Measurements from ENCODE around the gene TMEM255B.

TMEM255B gene

GRCh38 chr13:113767366-113767765 lies 8.3 kb downstream of the TMEM255B start:
- ATAC-seq, result no peak
- TF ChIP-seq ZFP3 (CRISPR knock-in tag; IDR thresholded peaks at IDR 0.05), result no peak
- TF ChIP-seq GLIS3 (CRISPR knock-in tag; IDR thresholded peaks at IDR 0.05), result no peak
- TF ChIP-seq PPARA (CRISPR knock-in tag; IDR thresholded peaks at IDR 0.05; ENCODE audit: borderline replicate concordance), result no peak
- TF ChIP-seq TOX (CRISPR knock-in tag; IDR thresholded peaks at IDR 0.05; ENCODE audit: borderline replicate concordance), result no peak
- TF ChIP-seq ISL1 (CRISPR knock-in tag; IDR thresholded peaks at IDR 0.05), result no peak
- TF ChIP-seq BACH2 (CRISPR knock-in tag; IDR thresholded peaks at IDR 0.05; ENCODE audit: borderline replicate concordance), result no peak
- TF ChIP-seq CREB5 (CRISPR knock-in tag; IDR thresholded peaks at IDR 0.05; ENCODE audit: low read depth), result no peak
- TF ChIP-seq, protein P1, sequence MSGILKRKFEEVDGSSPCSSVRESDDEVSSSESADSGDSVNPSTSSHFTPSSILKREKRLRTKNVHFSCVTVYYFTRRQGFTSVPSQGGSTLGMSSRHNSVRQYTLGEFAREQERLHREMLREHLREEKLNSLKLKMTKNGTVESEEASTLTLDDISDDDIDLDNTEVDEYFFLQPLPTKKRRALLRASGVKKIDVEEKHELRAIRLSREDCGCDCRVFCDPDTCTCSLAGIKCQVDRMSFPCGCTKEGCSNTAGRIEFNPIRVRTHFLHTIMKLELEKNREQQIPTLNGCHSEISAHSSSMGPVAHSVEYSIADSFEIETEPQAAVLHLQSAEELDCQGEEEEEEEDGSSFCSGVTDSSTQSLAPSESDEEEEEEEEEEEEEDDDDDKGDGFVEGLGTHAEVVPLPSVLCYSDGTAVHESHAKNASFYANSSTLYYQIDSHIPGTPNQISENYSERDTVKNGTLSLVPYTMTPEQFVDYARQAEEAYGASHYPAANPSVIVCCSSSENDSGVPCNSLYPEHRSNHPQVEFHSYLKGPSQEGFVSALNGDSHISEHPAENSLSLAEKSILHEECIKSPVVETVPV (CRISPR knock-in tag; IDR thresholded peaks at IDR 0.05), result no peak
- no peak for TF ChIP-seq RARB (CRISPR knock-in tag; IDR thresholded peaks at IDR 0.05)
- TF ChIP-seq ZC3H10 (CRISPR knock-in tag; IDR thresholded peaks at IDR 0.05), result no peak
- no peak for TF ChIP-seq ZNF565 (CRISPR knock-in tag; conservative IDR thresholded peaks at IDR 0.05; ENCODE audit: low read depth)

DNA sequence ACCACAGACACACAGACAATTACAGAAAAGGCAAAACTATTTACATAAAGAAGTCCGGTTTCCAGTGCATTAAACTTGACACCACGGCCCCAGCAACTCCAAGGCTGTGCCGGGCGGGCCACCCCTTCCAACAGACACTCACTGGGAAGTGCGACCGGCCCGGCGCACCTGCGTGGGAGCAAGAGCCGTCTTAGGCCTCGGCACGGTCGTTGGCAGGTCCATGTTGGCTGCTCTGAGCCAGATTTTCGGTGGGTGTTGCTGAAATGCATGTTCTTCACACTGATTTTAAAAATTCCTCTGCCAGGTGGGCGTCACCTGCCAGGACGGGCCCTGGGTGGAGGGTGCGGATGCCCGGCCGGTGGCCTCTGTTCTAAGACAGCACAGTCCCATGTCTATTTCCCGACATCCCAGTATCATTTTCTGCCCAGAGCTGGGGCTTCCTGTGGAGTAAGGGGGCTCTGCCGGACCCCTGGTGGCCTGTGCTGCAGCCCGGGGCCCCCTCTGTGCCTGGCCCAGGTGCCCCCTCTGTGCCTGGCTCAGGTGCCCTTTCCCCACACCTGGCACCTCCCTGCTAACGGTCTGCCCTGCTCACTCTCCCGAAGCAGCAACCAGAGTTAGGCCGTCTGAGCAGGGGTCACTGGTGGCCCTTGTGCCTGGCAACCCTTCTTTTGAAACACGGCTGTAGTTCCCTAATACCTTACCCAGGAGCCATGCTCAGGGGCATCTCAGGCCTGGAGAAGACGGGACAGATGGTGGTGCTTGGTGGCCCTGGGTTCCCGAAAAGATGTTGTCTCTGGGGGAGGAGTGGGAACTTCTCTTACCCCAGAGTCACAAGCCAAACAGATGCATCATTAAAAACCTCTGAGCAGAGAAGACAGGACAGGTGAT lies 9.2 kb downstream of the TMEM255B start:
- TF ChIP-seq SNAI2 (CRISPR knock-in tag; IDR thresholded peaks at IDR 0.05), result no peak
- no peak for TF ChIP-seq PATZ1 (CRISPR knock-in tag; IDR thresholded peaks at IDR 0.05; ENCODE audit: borderline replicate concordance)
- TF ChIP-seq CSDC2 (CRISPR knock-in tag; IDR thresholded peaks at IDR 0.05), result no peak
- TF ChIP-seq, protein P2, sequence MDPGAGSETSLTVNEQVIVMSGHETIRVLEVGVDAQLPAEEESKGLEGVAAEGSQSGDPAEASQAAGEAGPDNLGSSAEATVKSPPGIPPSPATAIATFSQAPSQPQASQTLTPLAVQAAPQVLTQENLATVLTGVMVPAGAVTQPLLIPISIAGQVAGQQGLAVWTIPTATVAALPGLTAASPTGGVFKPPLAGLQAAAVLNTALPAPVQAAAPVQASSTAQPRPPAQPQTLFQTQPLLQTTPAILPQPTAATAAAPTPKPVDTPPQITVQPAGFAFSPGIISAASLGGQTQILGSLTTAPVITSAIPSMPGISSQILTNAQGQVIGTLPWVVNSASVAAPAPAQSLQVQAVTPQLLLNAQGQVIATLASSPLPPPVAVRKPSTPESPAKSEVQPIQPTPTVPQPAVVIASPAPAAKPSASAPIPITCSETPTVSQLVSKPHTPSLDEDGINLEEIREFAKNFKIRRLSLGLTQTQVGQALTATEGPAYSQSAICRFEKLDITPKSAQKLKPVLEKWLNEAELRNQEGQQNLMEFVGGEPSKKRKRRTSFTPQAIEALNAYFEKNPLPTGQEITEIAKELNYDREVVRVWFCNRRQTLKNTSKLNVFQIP (CRISPR knock-in tag; IDR thresholded peaks at IDR 0.05; ENCODE audit: borderline replicate concordance, low read depth), result no peak
- no peak for TF ChIP-seq ZFP30 (CRISPR knock-in tag; IDR thresholded peaks at IDR 0.05)
- no peak for TF ChIP-seq ZNF565 (CRISPR knock-in tag; conservative IDR thresholded peaks at IDR 0.05; ENCODE audit: low read depth)
- TF ChIP-seq RARB (CRISPR knock-in tag; IDR thresholded peaks at IDR 0.05), result no peak
- no peak for TF ChIP-seq ISL1 (CRISPR knock-in tag; IDR thresholded peaks at IDR 0.05)
- no peak for TF ChIP-seq BACH2 (CRISPR knock-in tag; IDR thresholded peaks at IDR 0.05; ENCODE audit: borderline replicate concordance)
- no peak for ATAC-seq

DNA sequence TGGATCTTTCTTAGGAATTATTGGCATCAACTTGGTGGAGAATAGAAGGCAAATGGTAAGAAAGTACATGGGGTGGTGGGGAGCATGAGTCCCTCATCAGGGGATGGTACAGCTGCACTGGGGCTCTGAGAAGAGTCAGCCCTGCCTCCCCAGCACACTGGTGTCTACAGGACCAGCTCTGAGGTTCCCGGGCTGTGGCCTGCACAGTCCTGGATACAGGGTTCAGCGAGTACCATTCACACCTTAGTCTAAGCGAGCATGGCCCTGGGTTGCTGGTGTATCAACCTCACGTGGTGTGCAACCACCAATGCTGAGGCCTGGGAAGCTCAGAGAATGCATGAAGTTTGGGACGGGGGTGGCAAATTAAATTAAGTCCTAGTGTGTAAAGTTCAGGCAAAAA lies 10.1 kb downstream of the TMEM255B start:
- ATAC-seq, result no peak
- TF ChIP-seq RARB (CRISPR knock-in tag; IDR thresholded peaks at IDR 0.05) (no peak), GLIS3 (CRISPR knock-in tag; IDR thresholded peaks at IDR 0.05) (no peak), ZNF8 (CRISPR knock-in tag; IDR thresholded peaks at IDR 0.05) (no peak), ZNF565 (CRISPR knock-in tag; conservative IDR thresholded peaks at IDR 0.05; ENCODE audit: low read depth) (no peak), BACH2 (CRISPR knock-in tag; IDR thresholded peaks at IDR 0.05; ENCODE audit: borderline replicate concordance) (no peak), OSR1 (CRISPR knock-in tag; IDR thresholded peaks at IDR 0.05) (no peak), TOX (CRISPR knock-in tag; IDR thresholded peaks at IDR 0.05; ENCODE audit: borderline replicate concordance) (no peak), ARNTL (CRISPR knock-in tag; IDR thresholded peaks at IDR 0.05; ENCODE audit: borderline replicate concordance, low read depth) (no peak), CSDC2 (CRISPR knock-in tag; IDR thresholded peaks at IDR 0.05) (no peak), ZC3H10 (CRISPR knock-in tag; IDR thresholded peaks at IDR 0.05) (no peak), SNAI2 (CRISPR knock-in tag; IDR thresholded peaks at IDR 0.05) (no peak), ESRRG (CRISPR knock-in tag; IDR thresholded peaks at IDR 0.05) (no peak), ZFP30 (CRISPR knock-in tag; IDR thresholded peaks at IDR 0.05) (no peak), TCF4 (CRISPR knock-in tag; IDR thresholded peaks at IDR 0.05; ENCODE audit: borderline replicate concordance) (no peak), ZNF70 (CRISPR knock-in tag; IDR thresholded peaks at IDR 0.05) (no peak), ZFP3 (CRISPR knock-in tag; IDR thresholded peaks at IDR 0.05) (no peak)
- TF ChIP-seq, protein P1 (CRISPR knock-in tag; IDR thresholded peaks at IDR 0.05), result no peak
- TF ChIP-seq, protein P2 (CRISPR knock-in tag; IDR thresholded peaks at IDR 0.05; ENCODE audit: borderline replicate concordance, low read depth), result no peak
- TF ChIP-seq, protein P3, sequence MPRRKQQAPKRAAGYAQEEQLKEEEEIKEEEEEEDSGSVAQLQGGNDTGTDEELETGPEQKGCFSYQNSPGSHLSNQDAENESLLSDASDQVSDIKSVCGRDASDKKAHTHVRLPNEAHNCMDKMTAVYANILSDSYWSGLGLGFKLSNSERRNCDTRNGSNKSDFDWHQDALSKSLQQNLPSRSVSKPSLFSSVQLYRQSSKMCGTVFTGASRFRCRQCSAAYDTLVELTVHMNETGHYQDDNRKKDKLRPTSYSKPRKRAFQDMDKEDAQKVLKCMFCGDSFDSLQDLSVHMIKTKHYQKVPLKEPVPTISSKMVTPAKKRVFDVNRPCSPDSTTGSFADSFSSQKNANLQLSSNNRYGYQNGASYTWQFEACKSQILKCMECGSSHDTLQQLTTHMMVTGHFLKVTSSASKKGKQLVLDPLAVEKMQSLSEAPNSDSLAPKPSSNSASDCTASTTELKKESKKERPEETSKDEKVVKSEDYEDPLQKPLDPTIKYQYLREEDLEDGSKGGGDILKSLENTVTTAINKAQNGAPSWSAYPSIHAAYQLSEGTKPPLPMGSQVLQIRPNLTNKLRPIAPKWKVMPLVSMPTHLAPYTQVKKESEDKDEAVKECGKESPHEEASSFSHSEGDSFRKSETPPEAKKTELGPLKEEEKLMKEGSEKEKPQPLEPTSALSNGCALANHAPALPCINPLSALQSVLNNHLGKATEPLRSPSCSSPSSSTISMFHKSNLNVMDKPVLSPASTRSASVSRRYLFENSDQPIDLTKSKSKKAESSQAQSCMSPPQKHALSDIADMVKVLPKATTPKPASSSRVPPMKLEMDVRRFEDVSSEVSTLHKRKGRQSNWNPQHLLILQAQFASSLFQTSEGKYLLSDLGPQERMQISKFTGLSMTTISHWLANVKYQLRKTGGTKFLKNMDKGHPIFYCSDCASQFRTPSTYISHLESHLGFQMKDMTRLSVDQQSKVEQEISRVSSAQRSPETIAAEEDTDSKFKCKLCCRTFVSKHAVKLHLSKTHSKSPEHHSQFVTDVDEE (CRISPR knock-in tag; IDR thresholded peaks at IDR 0.05), result no peak
